Measurements from ENCODE around the gene MAN2A2. TPM values are rescaled to one million over a fixed set of nuclear protein-coding genes. Genes with fewer than 3 reads are reported as not detected.

The MAN2A2 gene
- 100 to 1,000 TPM; 139 to 141 TPM for total RNA-seq

DNA sequence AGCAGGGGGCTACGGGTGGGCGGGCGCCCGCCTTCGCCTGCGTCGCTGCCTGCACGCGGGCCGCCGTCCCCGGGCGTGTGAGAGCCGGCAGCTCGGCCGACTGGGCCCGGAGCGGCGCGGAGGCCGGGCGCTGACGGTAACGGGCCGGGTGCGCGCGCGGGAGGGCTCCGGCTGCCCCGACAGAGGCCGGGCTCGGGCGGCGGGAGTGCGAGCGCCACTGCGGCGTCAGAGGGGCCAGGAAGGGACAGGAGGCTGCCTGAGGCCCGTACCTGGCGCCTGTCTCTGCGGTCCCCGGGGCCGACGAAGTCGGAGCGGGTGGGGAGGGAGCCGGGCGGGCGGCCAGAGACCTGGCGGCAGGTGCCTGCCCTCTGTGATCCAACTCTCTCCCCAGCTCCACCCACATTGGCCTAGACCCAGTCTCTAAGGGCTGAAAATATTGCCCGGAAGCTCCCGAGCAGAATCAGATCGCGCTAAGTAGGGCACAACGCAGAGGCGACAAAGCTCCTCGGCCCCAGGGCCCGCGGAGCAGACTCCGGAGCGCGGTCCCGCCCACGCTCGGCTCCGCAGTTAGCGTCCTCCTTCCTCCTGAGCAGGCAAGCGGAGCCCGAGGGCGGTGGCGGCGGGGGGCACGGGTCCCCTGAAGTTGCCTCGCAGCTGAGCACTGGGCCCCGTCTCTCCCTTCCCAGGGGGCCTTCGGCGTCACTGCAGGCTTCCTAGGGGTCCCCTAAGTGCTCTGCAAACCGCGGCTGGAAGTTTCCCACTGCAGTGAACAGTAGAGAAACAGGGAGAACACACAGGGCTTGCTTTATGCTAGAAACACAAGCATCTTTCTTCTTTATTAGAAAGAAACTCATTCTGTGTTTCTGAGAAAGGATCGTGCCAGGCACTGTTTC is at the start of gene MAN2A2:
MAN2A2 (plus strand) TSS at position 463 of the 893 bp plus-strand sequence. CDS start 906 bp downstream, outside the sequence.
- H3K27ac Mint-ChIP-seq: peak within 1 kb of the TSS; percentile 88
- peak; percentile 84 for DNase-seq
- no peaks in the 10 kb centered on the region for H3K9me3 Mint-ChIP-seq
- peak within 1 kb of the TSS; percentile 86 for H3K4me3 Mint-ChIP-seq
- intact Hi-C loops (cut with micrococcal nuclease): loop anchor here (1.0 to 5.0 kb wide), 5 partner anchors 28 to 186 kb away; partner anchors contain the start of genes BLM, PRC1 and VPS33B
- CTCF ChIA-PET: interaction anchor here (0.6 to 8.1 kb wide), 8 partner anchors 10 to 255 kb away, joined by 3 to 169 read pairs (median 4); partner anchors contain the start of genes HDDC3 and UNC45A
- H3K4me1 Mint-ChIP-seq (ENCODE audit: low read depth): peaks cover 27% of the 10 kb centered on the region
- no peaks in the 10 kb centered on the region for H3K27me3 Mint-ChIP-seq (ENCODE audit: low read depth)
- peaks cover 27% of the 10 kb centered on the region for H3K36me3 Mint-ChIP-seq (ENCODE audit: low read depth)

DNA sequence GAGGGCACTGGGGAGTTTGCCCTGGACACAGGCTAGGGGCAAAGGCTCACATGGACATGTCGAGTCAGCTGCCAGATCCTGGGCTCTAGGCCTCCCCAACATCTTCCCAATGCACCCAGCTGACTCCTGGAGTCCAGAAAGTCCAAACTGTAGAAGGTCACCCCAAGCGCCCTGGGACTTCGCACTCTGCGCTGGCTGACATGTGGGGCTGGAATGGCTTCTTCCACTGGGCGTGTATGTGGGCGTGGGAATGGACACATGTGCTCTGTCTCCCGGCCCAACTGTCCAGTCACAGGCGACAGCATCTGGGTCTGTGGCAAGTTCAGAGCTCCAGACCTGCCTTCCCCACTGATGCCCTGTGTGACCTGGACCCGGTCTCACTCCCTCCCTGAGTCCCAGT is 48.0 kb upstream of the MAN2A2 start:
- no peaks in the 10 kb centered on the region for H3K27me3 Mint-ChIP-seq (ENCODE audit: low read depth)
- H3K27ac Mint-ChIP-seq: peak overlapping the region; percentile 97
- H3K36me3 Mint-ChIP-seq (ENCODE audit: low read depth): peaks cover 21% of the 10 kb centered on the region
- no peak overlapping the region for H3K4me3 Mint-ChIP-seq
- CTCF ChIA-PET: no interaction called here
- intact Hi-C loops (cut with micrococcal nuclease): no loop called here
- no peak for DNase-seq
- H3K4me1 Mint-ChIP-seq (ENCODE audit: low read depth): peaks cover 80% of the 10 kb centered on the region
- peaks cover 3% of the 10 kb centered on the region for H3K9me3 Mint-ChIP-seq

DNA sequence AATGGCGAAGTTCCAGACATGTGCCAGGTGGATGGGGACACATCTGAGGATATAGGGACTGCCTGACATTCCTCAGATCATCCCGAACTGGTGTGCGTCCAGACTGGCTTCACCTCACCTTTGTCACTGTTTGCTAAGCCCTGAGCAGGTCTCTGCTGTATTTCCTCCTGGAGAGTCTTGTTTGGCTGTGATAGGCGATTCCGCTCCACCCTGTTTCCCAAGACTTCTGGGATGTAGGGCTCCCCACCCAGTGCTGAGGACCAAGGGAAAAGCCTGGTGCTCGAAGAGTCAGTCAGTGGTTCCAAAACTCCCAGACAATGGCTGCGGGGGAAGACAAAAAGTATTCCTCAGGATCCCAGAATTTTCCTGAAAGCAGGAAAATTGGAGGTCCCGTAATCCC is 45.8 kb upstream of the MAN2A2 start:
- Mint-ChIP-seq H3K27ac (peak overlapping the region; percentile 48), H3K4me1 (ENCODE audit: low read depth) (peaks cover 69% of the 10 kb centered on the region), H3K36me3 (ENCODE audit: low read depth) (peaks cover 9% of the 10 kb centered on the region), H3K4me3 (no peak overlapping the region), H3K27me3 (ENCODE audit: low read depth) (no peaks in the 10 kb centered on the region), H3K9me3 (no peaks in the 10 kb centered on the region)
- CTCF ChIA-PET: no interaction called here
- intact Hi-C loops (cut with micrococcal nuclease): no loop called here
- DNase-seq: no peak

DNA sequence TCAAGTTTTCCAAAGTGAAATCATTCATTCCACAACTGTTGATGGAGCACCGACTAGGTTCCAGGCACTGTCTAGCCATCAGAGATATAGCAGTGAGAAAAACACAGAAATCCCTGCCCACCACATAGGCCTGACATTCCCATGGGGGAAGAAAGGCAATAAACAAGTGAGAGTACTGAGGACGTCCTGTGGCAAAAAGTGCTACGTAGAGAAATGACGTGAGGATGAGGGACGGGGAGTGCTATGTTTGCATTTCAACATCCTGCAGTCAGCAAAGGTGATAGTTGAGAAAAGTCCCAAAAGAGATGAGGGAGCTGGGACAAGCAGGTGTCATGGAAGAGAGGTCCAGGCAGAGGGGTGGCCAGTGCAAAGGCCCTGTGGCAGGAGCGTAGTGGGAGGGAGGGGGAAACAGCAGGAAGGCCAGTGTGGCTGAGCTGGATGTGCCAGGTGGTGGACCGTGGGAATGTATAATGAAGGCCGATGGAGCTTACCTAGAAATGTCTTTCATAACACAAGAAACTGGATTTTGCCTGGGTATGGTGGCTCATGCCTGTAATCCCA is 45.1 kb upstream of the MAN2A2 start:
- no peaks in the 10 kb centered on the region for H3K27me3 Mint-ChIP-seq (ENCODE audit: low read depth)
- peaks cover 9% of the 10 kb centered on the region for H3K36me3 Mint-ChIP-seq (ENCODE audit: low read depth)
- peak overlapping the region; percentile 48 for H3K27ac Mint-ChIP-seq
- H3K4me3 Mint-ChIP-seq: no peak overlapping the region
- CTCF ChIA-PET: interaction anchor here (0.8 kb wide), 1 partner anchor 15 kb away, joined by 3 read pairs; no protein-coding TSS in a partner anchor
- no peak for DNase-seq
- H3K4me1 Mint-ChIP-seq (ENCODE audit: low read depth): peaks cover 63% of the 10 kb centered on the region
- intact Hi-C loops (cut with micrococcal nuclease): no loop called here
- H3K9me3 Mint-ChIP-seq: no peaks in the 10 kb centered on the region

DNA sequence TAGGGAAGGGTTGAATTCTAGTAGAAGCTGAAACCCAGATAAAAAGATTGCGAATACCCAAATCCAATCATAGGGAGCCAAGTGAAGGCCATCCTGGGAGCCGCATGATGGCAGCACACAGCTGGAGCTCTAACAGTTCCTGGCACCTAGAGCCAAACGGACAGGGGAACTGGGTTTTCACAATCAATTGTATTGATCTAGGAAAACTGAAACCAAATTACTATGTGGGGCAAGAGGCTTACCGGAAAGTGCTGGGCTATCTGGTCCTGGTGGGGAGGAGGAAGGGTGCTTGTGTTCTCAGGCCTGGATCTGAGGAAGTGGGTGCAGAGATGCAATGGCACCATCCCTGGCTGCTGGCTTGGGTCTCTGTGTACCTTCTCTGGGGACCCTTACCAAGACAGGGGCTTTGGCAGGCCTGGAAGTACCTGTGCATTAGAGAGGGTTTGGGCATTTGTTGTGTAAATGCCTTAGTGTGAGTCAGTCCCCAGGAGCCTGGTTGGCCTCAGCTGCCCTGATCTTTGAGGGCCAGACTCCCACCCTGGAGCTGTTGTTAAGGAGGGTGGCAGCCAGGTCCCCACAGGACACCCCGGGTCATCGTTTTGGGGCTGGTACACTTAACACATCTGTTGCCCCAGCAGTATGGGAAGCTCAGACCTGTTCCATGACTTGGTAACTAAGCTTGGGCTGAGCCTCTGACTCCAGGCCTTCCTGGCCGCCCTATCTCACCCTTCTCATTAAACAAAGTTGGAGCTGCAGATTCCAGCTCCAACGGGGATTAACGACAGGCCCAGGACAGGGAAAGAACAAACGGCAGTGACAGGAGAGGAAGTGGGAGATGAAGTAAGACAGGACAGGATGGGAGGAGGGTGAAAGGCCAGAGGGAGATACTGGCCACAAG is 43.6 kb upstream of the MAN2A2 start:
- no peak for DNase-seq
- Mint-ChIP-seq H3K27me3 (ENCODE audit: low read depth) (no peaks in the 10 kb centered on the region), H3K27ac (peak overlapping the region; percentile 60), H3K9me3 (no peaks in the 10 kb centered on the region), H3K4me1 (ENCODE audit: low read depth) (peaks cover 63% of the 10 kb centered on the region), H3K36me3 (ENCODE audit: low read depth) (peaks cover 2% of the 10 kb centered on the region), H3K4me3 (no peak overlapping the region)
- intact Hi-C loops (cut with micrococcal nuclease): no loop called here
- CTCF ChIA-PET: no interaction called here

DNA sequence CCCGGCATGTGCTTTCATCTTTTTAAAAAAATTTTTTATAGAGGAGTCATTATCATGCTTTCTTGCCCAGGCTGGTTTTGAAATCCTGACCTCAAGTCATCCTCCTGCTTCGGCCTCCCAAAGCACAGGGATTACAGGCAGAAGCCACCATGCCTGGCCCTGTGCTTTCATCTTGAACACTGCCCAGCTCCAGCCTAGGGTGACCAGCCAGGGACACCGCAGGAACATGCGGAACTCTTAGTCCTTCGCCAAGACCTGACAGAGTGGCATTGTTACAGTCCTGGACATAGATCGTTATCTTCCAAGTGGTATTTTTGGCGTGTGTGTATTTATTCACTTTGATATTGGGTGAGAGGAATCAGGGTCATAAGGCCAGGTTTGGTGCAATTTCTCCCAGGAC is 42.7 kb upstream of the MAN2A2 start:
- CTCF ChIA-PET: interaction anchor here (0.6 kb wide), 1 partner anchor 33 kb away, joined by 6 read pairs; no protein-coding TSS in a partner anchor
- intact Hi-C loops (cut with micrococcal nuclease): no loop called here
- no peak overlapping the region for H3K4me3 Mint-ChIP-seq
- H3K9me3 Mint-ChIP-seq: no peaks in the 10 kb centered on the region
- H3K27me3 Mint-ChIP-seq (ENCODE audit: low read depth): no peaks in the 10 kb centered on the region
- H3K4me1 Mint-ChIP-seq (ENCODE audit: low read depth): peaks cover 53% of the 10 kb centered on the region
- peak overlapping the region; percentile 44 for H3K27ac Mint-ChIP-seq
- H3K36me3 Mint-ChIP-seq (ENCODE audit: low read depth): no peaks in the 10 kb centered on the region
- DNase-seq: no peak

DNA sequence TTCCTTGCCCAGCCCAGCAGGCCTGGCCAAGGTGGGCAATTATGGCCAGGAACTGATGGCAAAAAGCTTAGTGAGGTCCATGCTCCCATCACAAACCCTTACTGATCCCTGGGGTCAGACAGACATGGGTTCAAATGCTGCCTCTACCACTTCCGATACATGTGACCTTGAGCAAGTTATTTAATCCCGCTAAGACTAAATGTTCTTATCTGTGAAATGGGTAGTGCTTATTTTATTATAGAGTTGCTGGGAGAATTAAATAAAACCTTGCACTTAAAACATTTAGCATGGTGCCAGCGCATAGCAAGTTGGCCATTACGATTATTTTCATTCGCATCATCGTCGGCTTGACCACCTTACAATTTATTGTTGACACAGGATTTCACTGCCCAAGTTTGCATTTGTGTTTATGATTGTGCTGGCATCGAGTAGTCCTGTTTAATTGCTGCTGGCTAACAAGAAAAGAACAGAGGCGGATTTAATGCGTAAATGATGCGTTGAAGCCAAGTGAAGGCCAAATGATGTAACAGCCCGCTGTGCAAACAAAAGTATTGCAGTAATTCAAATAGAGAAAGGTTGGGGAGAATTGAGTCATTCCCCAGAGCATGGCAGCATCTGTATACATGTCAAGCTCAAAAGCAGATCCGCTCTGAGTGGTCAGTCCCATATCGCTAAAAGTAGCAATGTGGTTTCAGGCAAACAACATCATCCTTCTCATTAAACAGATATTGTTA is 42.0 kb upstream of the MAN2A2 start:
- CTCF ChIA-PET: interaction anchor here (0.6 kb wide), 1 partner anchor 34 kb away, joined by 6 read pairs; no protein-coding TSS in a partner anchor
- no peaks in the 10 kb centered on the region for H3K36me3 Mint-ChIP-seq (ENCODE audit: low read depth)
- H3K9me3 Mint-ChIP-seq: no peaks in the 10 kb centered on the region
- H3K27me3 Mint-ChIP-seq (ENCODE audit: low read depth): no peaks in the 10 kb centered on the region
- peak; percentile 35 for DNase-seq
- peak overlapping the region; percentile 44 for H3K27ac Mint-ChIP-seq
- H3K4me3 Mint-ChIP-seq: no peak overlapping the region
- peaks cover 50% of the 10 kb centered on the region for H3K4me1 Mint-ChIP-seq (ENCODE audit: low read depth)
- intact Hi-C loops (cut with micrococcal nuclease): no loop called here

DNA sequence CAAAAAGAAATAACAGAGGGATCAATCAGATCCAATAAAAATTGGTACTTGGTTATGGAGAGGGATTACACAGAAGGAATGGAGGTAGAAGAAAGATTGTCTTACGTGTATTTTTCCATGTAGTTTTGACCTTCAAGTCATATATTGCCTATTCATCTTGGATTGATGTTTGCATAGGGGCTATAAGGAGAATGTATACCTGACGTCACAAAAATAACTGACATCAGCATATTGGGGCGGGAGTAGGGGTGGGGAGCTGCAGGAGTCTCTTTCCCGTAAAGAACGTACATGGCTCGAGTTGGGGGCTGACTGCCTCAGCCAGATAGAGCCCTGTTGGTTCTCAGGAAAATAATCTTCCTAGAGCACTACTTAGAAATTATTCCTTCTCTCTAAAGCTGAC is 40.6 kb upstream of the MAN2A2 start:
- Mint-ChIP-seq H3K27me3 (ENCODE audit: low read depth) (no peaks in the 10 kb centered on the region), H3K4me1 (ENCODE audit: low read depth) (peaks cover 37% of the 10 kb centered on the region), H3K36me3 (ENCODE audit: low read depth) (no peaks in the 10 kb centered on the region), H3K9me3 (no peaks in the 10 kb centered on the region), H3K4me3 (no peak overlapping the region), H3K27ac (no peak overlapping the region)
- intact Hi-C loops (cut with micrococcal nuclease): no loop called here
- CTCF ChIA-PET: no interaction called here
- DNase-seq: no peak

DNA sequence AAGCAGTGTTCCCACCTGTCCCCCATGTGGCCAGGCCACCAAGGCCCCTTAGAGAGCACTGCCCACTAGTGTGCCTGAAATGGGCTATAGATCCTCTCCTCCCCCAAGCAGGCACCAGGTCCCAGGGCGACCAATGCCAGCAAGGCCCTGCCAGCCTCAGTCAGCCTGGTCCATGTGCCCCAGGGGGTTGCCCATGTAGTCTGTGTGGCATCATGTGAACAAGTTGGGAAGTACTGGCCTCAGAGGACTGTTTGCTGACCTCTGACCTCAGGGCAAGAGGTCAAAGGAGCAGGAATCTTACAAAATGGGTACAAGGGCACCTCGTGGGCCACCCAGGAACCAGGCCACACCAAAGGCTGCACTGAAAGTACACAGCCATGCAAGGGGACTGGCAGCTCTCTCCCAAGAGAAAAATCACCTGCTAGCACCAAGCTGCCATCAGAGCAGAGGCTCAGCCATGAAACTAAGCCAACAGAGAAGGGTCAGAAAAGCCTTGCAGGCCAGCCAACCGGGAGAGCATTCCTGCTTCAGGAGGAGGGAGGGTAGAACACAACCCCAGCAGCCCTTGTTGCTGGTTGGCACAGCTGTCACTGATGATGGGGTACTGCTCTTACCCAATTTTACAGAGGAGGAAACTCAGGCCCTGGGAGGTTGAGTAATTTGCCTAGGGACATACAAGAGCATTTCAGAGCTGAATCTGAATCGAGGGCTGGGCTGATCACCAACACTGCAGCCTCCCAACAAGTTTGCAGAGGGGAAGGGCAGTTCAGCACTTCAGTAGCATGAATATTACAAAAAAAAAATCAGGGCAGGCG is 39.9 kb upstream of the MAN2A2 start:
- intact Hi-C loops (cut with micrococcal nuclease): no loop called here
- no peaks in the 10 kb centered on the region for H3K27me3 Mint-ChIP-seq (ENCODE audit: low read depth)
- CTCF ChIA-PET: no interaction called here
- no peaks in the 10 kb centered on the region for H3K9me3 Mint-ChIP-seq
- H3K4me1 Mint-ChIP-seq (ENCODE audit: low read depth): peaks cover 34% of the 10 kb centered on the region
- no peak overlapping the region for H3K4me3 Mint-ChIP-seq
- peaks cover under 1% of the 10 kb centered on the region for H3K36me3 Mint-ChIP-seq (ENCODE audit: low read depth)
- H3K27ac Mint-ChIP-seq: peak overlapping the region; percentile 89
- DNase-seq: no peak

DNA sequence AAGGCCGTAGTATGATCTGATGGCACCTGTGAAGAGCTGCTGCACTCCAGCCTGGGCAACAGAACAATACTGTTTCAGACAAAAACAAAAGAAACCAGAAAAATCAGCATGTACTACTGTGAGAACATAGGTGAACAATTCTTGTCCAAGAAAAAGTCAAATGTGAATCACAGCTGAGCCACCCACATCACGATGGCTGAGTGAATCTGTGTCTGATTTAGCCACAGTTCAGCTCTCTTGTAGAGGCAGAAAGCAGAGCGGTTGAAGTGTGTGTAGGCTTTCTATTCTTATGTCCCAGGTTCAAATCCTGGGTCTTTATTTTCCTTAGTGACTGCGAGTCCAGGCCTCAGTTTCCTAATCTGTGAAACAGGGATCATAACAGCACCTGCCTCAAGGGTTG is 39.1 kb upstream of the MAN2A2 start:
- Mint-ChIP-seq H3K36me3 (ENCODE audit: low read depth) (peaks cover 7% of the 10 kb centered on the region), H3K4me1 (ENCODE audit: low read depth) (peaks cover 42% of the 10 kb centered on the region), H3K27me3 (ENCODE audit: low read depth) (no peaks in the 10 kb centered on the region), H3K4me3 (no peak overlapping the region), H3K9me3 (no peaks in the 10 kb centered on the region), H3K27ac (peak overlapping the region; percentile 89)
- CTCF ChIA-PET: no interaction called here
- peak; percentile 71 for DNase-seq
- intact Hi-C loops (cut with micrococcal nuclease): no loop called here

DNA sequence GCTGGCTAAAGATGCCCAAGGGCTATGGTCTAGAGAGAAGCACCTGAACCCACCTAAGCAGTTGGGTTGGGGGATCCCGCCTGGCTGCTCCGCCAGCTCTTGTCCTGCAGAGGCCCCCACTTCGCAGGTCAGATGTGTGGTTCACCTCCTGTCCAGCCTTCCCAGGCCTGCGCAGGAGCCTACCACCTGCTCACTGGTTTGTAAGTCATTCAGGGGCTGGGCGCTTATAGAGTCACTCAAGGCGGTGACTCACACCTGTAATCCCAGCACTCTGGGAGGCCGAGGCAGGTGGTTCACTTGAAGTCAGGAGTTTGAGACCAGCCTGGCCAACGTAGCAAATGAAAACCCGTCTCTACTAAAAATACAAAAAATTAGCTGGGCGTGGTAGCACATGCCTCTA is 38.6 kb upstream of the MAN2A2 start:
- Mint-ChIP-seq H3K4me1 (ENCODE audit: low read depth) (peaks cover 44% of the 10 kb centered on the region), H3K4me3 (no peak overlapping the region), H3K9me3 (no peaks in the 10 kb centered on the region), H3K36me3 (ENCODE audit: low read depth) (peaks cover 9% of the 10 kb centered on the region), H3K27ac (no peak overlapping the region), H3K27me3 (ENCODE audit: low read depth) (no peaks in the 10 kb centered on the region)
- DNase-seq: peak; percentile 48
- CTCF ChIA-PET: no interaction called here
- intact Hi-C loops (cut with micrococcal nuclease): no loop called here

Data from activated naive CD4-positive, alpha-beta T cell treated with anti-CD3 and anti-CD28 coated beads for 36 hours (primary cell).